ENCODE measurements around the gene IFNA2. TPM values are rescaled to one million over a fixed set of nuclear protein-coding genes. Genes with fewer than 3 reads are reported as not detected.
A peak's percentile ranks its signal among the peaks of the same experiment; 100 is the strongest.
"Not testable (repeated sequence)": the region's sequence is repeated elsewhere in the genome, so short reads cannot be mapped to it uniquely, and the experiment has no call there.

IFNA2 gene
- total RNA-seq, 1 donor from 2014 or later, result not detected

- Histone ChIP-seq H3K4me1 (ENCODE audit: insufficient read depth, low read length) (no peaks in the 10 kb centered on the region), H3K4me2 (ENCODE audit: low read length) (peak overlapping the region; percentile 23), H3K4me3 (ENCODE audit: insufficient read depth, low read depth, low read length) (no peak overlapping the region), H3K36me3 (ENCODE audit: insufficient read depth, low read length) (no peaks in the 10 kb centered on the region), H3K27me3 (ENCODE audit: insufficient read depth, low read length) (peaks cover 14% of the 10 kb centered on the region), H2AFZ (ENCODE audit: low read depth, low read length) (no peak overlapping the region), H3K9me3 (ENCODE audit: insufficient read depth, low read depth, low read length) (no peaks in the 10 kb centered on the region), H3K9ac (ENCODE audit: low read length) (no peak overlapping the region), H3K27ac (ENCODE audit: low read depth, low read length) (no peak overlapping the region), H4K20me1 (ENCODE audit: insufficient read depth, low read length) (no peaks in the 10 kb centered on the region), H3K79me2 (ENCODE audit: insufficient read depth, low read length) (no peaks in the 10 kb centered on the region)
- FAIRE-seq (no peak), DNase-seq (ENCODE audit: low read depth) (no peak)
- TF ChIP-seq EZH2 (IDR thresholded peaks at IDR 0.05; ENCODE audit: insufficient read depth, low read length) (no peak), CTCF (IDR thresholded peaks at IDR 0.05; ENCODE audit: insufficient read depth, low read depth, low read length) (no peak)
- Mint-ChIP-seq H3K4me3 (ENCODE audit: unreplicated experiment) (no peak overlapping the region), H3K4me1 (ENCODE audit: low read depth, unreplicated experiment) (no peaks in the 10 kb centered on the region), H3K36me3 (ENCODE audit: low read depth, unreplicated experiment) (no peaks in the 10 kb centered on the region), H3K9me3 (ENCODE audit: unreplicated experiment) (no peaks in the 10 kb centered on the region), H3K27me3 (ENCODE audit: low read depth, unreplicated experiment) (peaks cover 9% of the 10 kb centered on the region), H3K27ac (ENCODE audit: unreplicated experiment) (no peak overlapping the region)
These were observed 3.5 kb downstream of the IFNA2 start for GRCh38 chr9:21381448-21382339.

GRCh38 chr9:21371467-21371866 is 13.7 kb downstream of the IFNA2 start:
- not testable (repeated sequence) for H3K4me1 Mint-ChIP-seq (ENCODE audit: low read depth, unreplicated experiment); H3K4me3 Mint-ChIP-seq (ENCODE audit: unreplicated experiment); H3K27me3 ChIP-seq (ENCODE audit: insufficient read depth, low read length); H3K9me3 ChIP-seq (ENCODE audit: insufficient read depth, low read depth, low read length); H3K4me3 ChIP-seq (ENCODE audit: insufficient read depth, low read depth, low read length); H3K4me2 ChIP-seq (ENCODE audit: low read length); DNase-seq (ENCODE audit: low read depth); H3K36me3 Mint-ChIP-seq (ENCODE audit: low read depth, unreplicated experiment); H3K79me2 ChIP-seq (ENCODE audit: insufficient read depth, low read length); H4K20me1 ChIP-seq (ENCODE audit: insufficient read depth, low read length); H3K9me3 Mint-ChIP-seq (ENCODE audit: unreplicated experiment); H3K4me1 ChIP-seq (ENCODE audit: insufficient read depth, low read length); FAIRE-seq; H3K27ac Mint-ChIP-seq (ENCODE audit: unreplicated experiment); H3K9ac ChIP-seq (ENCODE audit: low read length); H3K27me3 Mint-ChIP-seq (ENCODE audit: low read depth, unreplicated experiment); H3K36me3 ChIP-seq (ENCODE audit: insufficient read depth, low read length); H2AFZ ChIP-seq (ENCODE audit: low read depth, low read length); H3K27ac ChIP-seq (ENCODE audit: low read depth, low read length)

- no peak within 1 kb of the TSS for H3K4me3 Mint-ChIP-seq (ENCODE audit: unreplicated experiment)
- Histone ChIP-seq H3K79me2 (ENCODE audit: insufficient read depth, low read length) (no peaks in the 10 kb centered on the region), H3K27ac (ENCODE audit: low read depth, low read length) (no peak within 1 kb of the TSS), H3K27me3 (ENCODE audit: insufficient read depth, low read length) (peaks cover 10% of the 10 kb centered on the region), H3K4me2 (ENCODE audit: low read length) (no peak within 1 kb of the TSS), H3K4me1 (ENCODE audit: insufficient read depth, low read length) (no peaks in the 10 kb centered on the region), H4K20me1 (ENCODE audit: insufficient read depth, low read length) (no peaks in the 10 kb centered on the region), H3K9me3 (ENCODE audit: insufficient read depth, low read depth, low read length) (no peaks in the 10 kb centered on the region), H2AFZ (ENCODE audit: low read depth, low read length) (no peak within 1 kb of the TSS), H3K4me3 (ENCODE audit: insufficient read depth, low read depth, low read length) (no peak within 1 kb of the TSS), H3K9ac (ENCODE audit: low read length) (no peak within 1 kb of the TSS), H3K36me3 (ENCODE audit: insufficient read depth, low read length) (no peaks in the 10 kb centered on the region)
- H3K4me1 Mint-ChIP-seq (ENCODE audit: low read depth, unreplicated experiment), result peaks cover 5% of the 10 kb centered on the region
- no peaks in the 10 kb centered on the region for H3K36me3 Mint-ChIP-seq (ENCODE audit: low read depth, unreplicated experiment)
- FAIRE-seq (no peak), DNase-seq (ENCODE audit: low read depth) (no peak)
- H3K9me3 Mint-ChIP-seq (ENCODE audit: unreplicated experiment), result no peaks in the 10 kb centered on the region
- no peak within 1 kb of the TSS for H3K27ac Mint-ChIP-seq (ENCODE audit: unreplicated experiment)
- H3K27me3 Mint-ChIP-seq (ENCODE audit: low read depth, unreplicated experiment), result peaks cover 10% of the 10 kb centered on the region
- TF ChIP-seq CTCF (IDR thresholded peaks at IDR 0.05; ENCODE audit: insufficient read depth, low read depth, low read length) (no peak), EZH2 (IDR thresholded peaks at IDR 0.05; ENCODE audit: insufficient read depth, low read length) (no peak)
These were observed 17.2 kb downstream of the IFNA2 start, which contains the start of gene IFNA13 for GRCh38 chr9:21367957-21368356. IFNA13 (minus strand) TSS chr9:21368057; CDS start chr9:21368010, 47 bp downstream.

- DNase-seq (ENCODE audit: low read depth); H3K4me1 ChIP-seq (ENCODE audit: insufficient read depth, low read length); H3K4me3 Mint-ChIP-seq (ENCODE audit: unreplicated experiment); H3K27ac ChIP-seq (ENCODE audit: low read depth, low read length); H3K79me2 ChIP-seq (ENCODE audit: insufficient read depth, low read length); H3K27ac Mint-ChIP-seq (ENCODE audit: unreplicated experiment); H3K27me3 Mint-ChIP-seq (ENCODE audit: low read depth, unreplicated experiment); H3K9me3 ChIP-seq (ENCODE audit: insufficient read depth, low read depth, low read length); H4K20me1 ChIP-seq (ENCODE audit: insufficient read depth, low read length); H3K36me3 Mint-ChIP-seq (ENCODE audit: low read depth, unreplicated experiment); H3K4me3 ChIP-seq (ENCODE audit: insufficient read depth, low read depth, low read length); H3K4me1 Mint-ChIP-seq (ENCODE audit: low read depth, unreplicated experiment); H3K9ac ChIP-seq (ENCODE audit: low read length); H3K36me3 ChIP-seq (ENCODE audit: insufficient read depth, low read length); H2AFZ ChIP-seq (ENCODE audit: low read depth, low read length); H3K4me2 ChIP-seq (ENCODE audit: low read length); H3K9me3 Mint-ChIP-seq (ENCODE audit: unreplicated experiment): not testable (repeated sequence)
- peaks cover 12% of the 10 kb centered on the region for H3K27me3 ChIP-seq (ENCODE audit: insufficient read depth, low read length)
- peak; percentile 84 for FAIRE-seq
These were observed 18.0 kb downstream of the IFNA2 start for GRCh38 chr9:21367169-21367568.
